ENCODE results near the gene ALOX5. TPM values are rescaled to one million over a fixed set of nuclear protein-coding genes. Genes with fewer than 3 reads are reported as not detected.

ALOX5 gene
- total RNA-seq, 1 experiment from 2014 or later, result 3.4 TPM

DNA sequence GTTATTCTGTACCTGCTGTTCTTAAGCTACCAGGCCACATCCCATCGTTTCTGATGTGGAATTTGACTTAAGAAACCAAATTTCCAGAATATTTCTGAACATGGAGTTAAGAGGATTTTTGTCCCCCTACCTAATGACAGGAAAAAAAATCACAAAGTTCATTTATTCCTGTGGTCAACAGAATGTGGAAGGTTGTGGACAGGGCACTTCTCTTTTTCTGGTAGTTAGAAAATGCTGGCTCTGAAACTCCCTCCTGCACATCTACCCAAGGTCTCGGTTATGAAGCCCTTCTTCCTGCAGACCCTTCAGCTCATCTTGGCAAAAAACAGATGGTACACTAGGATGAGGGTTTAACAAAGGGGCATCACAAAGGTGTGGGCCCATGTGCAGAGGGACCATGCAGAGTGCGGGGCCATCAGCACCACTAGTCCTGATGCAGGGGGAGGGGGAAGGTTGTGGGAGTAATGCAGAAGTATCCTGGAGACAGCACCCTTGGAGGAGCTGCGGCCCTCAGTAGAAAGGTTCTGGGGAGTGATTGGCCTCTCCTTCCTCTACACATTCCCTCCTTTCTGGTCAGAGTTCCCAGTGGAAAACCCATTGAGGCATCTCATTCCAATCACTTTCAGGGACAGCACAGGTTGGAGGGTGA, 9.8 kb downstream of the ALOX5 start:
- H3K27me3 Mint-ChIP-seq (ENCODE audit: low read depth), result peaks cover 4% of the 10 kb centered on the region; the same call in 1 of the 2 replicates
- no peak overlapping the region for H3K27ac Mint-ChIP-seq
- POLR2A ChIA-PET, result interaction anchor here (0.5 kb wide), 1 partner anchor 121 kb away, joined by 3 read pairs; no protein-coding TSS in a partner anchor
- H3K4me3 Mint-ChIP-seq, result no peak overlapping the region
- H3K36me3 Mint-ChIP-seq, result peaks cover 4% of the 10 kb centered on the region
- ATAC-seq (no peak), DNase-seq (ENCODE audit: low spot score) (no peak)
- no peak for TF ChIP-seq IRF2 (CRISPR knock-in tag; IDR thresholded peaks at IDR 0.05; ENCODE audit: borderline replicate concordance, low read depth)
- no peak for TF ChIP-seq NFE2L1 (CRISPR knock-in tag; IDR thresholded peaks at IDR 0.05)
- no peak for TF ChIP-seq ZNF281 (CRISPR knock-in tag; IDR thresholded peaks at IDR 0.05)
- TF ChIP-seq FOXP1 (CRISPR knock-in tag; IDR thresholded peaks at IDR 0.05; ENCODE audit: borderline replicate concordance), result no peak
- no peak for TF ChIP-seq CBFB (CRISPR knock-in tag; IDR thresholded peaks at IDR 0.05; ENCODE audit: low read depth)
- no peak for TF ChIP-seq USF2 (CRISPR knock-in tag; IDR thresholded peaks at IDR 0.05)
- no peak for TF ChIP-seq TEAD4 (CRISPR knock-in tag; IDR thresholded peaks at IDR 0.05)
- TF ChIP-seq, protein P1, sequence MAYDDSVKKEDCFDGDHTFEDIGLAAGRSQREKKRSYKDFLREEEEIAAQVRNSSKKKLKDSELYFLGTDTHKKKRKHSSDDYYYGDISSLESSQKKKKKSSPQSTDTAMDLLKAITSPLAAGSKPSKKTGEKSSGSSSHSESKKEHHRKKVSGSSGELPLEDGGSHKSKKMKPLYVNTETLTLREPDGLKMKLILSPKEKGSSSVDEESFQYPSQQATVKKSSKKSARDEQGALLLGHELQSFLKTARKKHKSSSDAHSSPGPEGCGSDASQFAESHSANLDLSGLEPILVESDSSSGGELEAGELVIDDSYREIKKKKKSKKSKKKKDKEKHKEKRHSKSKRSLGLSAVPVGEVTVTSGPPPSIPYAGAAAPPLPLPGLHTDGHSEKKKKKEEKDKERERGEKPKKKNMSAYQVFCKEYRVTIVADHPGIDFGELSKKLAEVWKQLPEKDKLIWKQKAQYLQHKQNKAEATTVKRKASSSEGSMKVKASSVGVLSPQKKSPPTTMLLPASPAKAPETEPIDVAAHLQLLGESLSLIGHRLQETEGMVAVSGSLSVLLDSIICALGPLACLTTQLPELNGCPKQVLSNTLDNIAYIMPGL (CRISPR knock-in tag; IDR thresholded peaks at IDR 0.05), result no peak
- TF ChIP-seq NFATC4 (CRISPR knock-in tag; IDR thresholded peaks at IDR 0.05), result no peak
- no peak for TF ChIP-seq ZNF263 (CRISPR knock-in tag; IDR thresholded peaks at IDR 0.05; ENCODE audit: low read depth)
- TF ChIP-seq, protein P2, sequence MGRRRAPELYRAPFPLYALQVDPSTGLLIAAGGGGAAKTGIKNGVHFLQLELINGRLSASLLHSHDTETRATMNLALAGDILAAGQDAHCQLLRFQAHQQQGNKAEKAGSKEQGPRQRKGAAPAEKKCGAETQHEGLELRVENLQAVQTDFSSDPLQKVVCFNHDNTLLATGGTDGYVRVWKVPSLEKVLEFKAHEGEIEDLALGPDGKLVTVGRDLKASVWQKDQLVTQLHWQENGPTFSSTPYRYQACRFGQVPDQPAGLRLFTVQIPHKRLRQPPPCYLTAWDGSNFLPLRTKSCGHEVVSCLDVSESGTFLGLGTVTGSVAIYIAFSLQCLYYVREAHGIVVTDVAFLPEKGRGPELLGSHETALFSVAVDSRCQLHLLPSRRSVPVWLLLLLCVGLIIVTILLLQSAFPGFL (CRISPR knock-in tag; IDR thresholded peaks at IDR 0.05; ENCODE audit: borderline replicate concordance), result no peak
- TF ChIP-seq, protein P3, sequence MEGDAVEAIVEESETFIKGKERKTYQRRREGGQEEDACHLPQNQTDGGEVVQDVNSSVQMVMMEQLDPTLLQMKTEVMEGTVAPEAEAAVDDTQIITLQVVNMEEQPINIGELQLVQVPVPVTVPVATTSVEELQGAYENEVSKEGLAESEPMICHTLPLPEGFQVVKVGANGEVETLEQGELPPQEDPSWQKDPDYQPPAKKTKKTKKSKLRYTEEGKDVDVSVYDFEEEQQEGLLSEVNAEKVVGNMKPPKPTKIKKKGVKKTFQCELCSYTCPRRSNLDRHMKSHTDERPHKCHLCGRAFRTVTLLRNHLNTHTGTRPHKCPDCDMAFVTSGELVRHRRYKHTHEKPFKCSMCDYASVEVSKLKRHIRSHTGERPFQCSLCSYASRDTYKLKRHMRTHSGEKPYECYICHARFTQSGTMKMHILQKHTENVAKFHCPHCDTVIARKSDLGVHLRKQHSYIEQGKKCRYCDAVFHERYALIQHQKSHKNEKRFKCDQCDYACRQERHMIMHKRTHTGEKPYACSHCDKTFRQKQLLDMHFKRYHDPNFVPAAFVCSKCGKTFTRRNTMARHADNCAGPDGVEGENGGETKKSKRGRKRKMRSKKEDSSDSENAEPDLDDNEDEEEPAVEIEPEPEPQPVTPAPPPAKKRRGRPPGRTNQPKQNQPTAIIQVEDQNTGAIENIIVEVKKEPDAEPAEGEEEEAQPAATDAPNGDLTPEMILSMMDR (IDR thresholded peaks at IDR 0.05), result no peak
- no peak for TF ChIP-seq ZMAT4 (CRISPR knock-in tag; IDR thresholded peaks at IDR 0.05)
- TF ChIP-seq ZNF671 (CRISPR knock-in tag; IDR thresholded peaks at IDR 0.05), result no peak
- no peak for TF ChIP-seq ZNF423 (CRISPR knock-in tag; IDR thresholded peaks at IDR 0.05)
- TF ChIP-seq, protein P4, sequence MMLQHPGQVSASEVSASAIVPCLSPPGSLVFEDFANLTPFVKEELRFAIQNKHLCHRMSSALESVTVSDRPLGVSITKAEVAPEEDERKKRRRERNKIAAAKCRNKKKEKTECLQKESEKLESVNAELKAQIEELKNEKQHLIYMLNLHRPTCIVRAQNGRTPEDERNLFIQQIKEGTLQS (CRISPR knock-in tag; conservative IDR thresholded peaks at IDR 0.05), result no peak
- CTCF ChIA-PET, result no interaction called here
- peaks cover 5% of the 10 kb centered on the region; the same call in 1 of the 2 replicates for H3K4me1 Mint-ChIP-seq
- H3K9me3 Mint-ChIP-seq, result peaks cover 11% of the 10 kb centered on the region

All from WTC11 (cell line).